Right atrium auricular region (tissue), 2 donors: ENCODE results near the gene FHDC1. TPM values are rescaled to one million over a fixed set of nuclear protein-coding genes. Genes with fewer than 3 reads are reported as not detected.

Experiments used
- DNase-seq: peaks from one replicate; pipeline ENCODE4 v3.0.0-alpha.2; 2019; ENCODE audit warnings: low spot score
- H3K27ac ChIP-seq, 2 donors: fragments of 200-600 bp; sonication (generic); 1 replicate in 1 of 2; 2 replicates in 1 of 2; pipeline ENCODE4 v1.5.1; 2016 to 2019
- H3K27me3 ChIP-seq, 2 donors: fragments of 200-600 bp; sonication (generic); one replicate each; pipeline versions ENCODE4 v1.5.1 to v1.6.0; 2017 to 2019
- H3K36me3 ChIP-seq: fragments of 200-600 bp; sonication (generic); one replicate; pipeline ENCODE4 v1.5.1; 2016
- H3K4me1 ChIP-seq, 2 donors: fragments of 200-600 bp; sonication (generic); one replicate each; pipeline versions ENCODE4 v1.5.1 to v1.6.0; 2017 to 2019
- H3K4me3 ChIP-seq, 2 donors: fragments of 200-600 bp; sonication (generic); 1 replicate in 1 of 2; 2 replicates in 1 of 2; pipeline ENCODE4 v1.5.1; 2017 to 2019; ENCODE audit warnings: mild to moderate bottlenecking in 1 of 2, moderate library complexity in 1 of 2
- H3K9me3 ChIP-seq, 2 donors: fragments of 200-600 bp; sonication (generic); one replicate each; pipeline ENCODE4 v1.5.1; 2019
- total RNA-seq, 2 donors: library from RNA; depleted of rRNA; stranded (reverse); fragments of >200 nt; gene quantifications; one replicate each; pipeline ENCODE4 v1.1.0, GENCODE V29; 2016
- TF ChIP-seq, protein P1 (sequence below), 2 donors: fragments of 200-600 bp; sonication (generic); IDR thresholded peaks; one replicate each; pipeline ENCODE4 v1.5.1; 2019; ENCODE audit warnings: antibody characterized with exemption in 2 of 2

The FHDC1 gene
- total RNA-seq, 2 donors from 2014 or later: 0.33 to 0.90 TPM

DNA sequence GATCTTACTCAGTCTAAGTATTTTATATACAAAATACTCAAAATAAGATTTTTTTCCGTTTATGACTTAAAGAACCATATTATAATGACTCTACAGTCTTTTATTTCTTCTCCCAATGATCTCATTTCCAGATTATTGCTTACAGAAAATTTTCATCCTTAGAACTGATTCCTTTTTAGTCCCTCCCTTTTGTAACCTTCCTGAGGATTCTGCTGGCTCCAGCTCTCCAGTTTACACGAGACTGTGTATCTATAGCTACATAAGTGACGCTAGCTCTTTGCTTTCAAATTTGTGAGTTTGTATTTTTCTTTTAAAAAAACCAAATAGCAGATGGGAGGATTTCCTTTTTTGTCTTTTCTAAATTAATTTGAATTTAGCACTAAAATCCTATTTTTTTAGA is 24.0 kb downstream of the FHDC1 start:
- TF ChIP-seq, protein P1, sequence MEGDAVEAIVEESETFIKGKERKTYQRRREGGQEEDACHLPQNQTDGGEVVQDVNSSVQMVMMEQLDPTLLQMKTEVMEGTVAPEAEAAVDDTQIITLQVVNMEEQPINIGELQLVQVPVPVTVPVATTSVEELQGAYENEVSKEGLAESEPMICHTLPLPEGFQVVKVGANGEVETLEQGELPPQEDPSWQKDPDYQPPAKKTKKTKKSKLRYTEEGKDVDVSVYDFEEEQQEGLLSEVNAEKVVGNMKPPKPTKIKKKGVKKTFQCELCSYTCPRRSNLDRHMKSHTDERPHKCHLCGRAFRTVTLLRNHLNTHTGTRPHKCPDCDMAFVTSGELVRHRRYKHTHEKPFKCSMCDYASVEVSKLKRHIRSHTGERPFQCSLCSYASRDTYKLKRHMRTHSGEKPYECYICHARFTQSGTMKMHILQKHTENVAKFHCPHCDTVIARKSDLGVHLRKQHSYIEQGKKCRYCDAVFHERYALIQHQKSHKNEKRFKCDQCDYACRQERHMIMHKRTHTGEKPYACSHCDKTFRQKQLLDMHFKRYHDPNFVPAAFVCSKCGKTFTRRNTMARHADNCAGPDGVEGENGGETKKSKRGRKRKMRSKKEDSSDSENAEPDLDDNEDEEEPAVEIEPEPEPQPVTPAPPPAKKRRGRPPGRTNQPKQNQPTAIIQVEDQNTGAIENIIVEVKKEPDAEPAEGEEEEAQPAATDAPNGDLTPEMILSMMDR (IDR thresholded peaks at IDR 0.05): no peak
- peaks cover 0 to 25% of the 10 kb centered on the region in 2 donors for H3K4me1 ChIP-seq
- H3K9me3 ChIP-seq: no peaks in the 10 kb centered on the region

DNA sequence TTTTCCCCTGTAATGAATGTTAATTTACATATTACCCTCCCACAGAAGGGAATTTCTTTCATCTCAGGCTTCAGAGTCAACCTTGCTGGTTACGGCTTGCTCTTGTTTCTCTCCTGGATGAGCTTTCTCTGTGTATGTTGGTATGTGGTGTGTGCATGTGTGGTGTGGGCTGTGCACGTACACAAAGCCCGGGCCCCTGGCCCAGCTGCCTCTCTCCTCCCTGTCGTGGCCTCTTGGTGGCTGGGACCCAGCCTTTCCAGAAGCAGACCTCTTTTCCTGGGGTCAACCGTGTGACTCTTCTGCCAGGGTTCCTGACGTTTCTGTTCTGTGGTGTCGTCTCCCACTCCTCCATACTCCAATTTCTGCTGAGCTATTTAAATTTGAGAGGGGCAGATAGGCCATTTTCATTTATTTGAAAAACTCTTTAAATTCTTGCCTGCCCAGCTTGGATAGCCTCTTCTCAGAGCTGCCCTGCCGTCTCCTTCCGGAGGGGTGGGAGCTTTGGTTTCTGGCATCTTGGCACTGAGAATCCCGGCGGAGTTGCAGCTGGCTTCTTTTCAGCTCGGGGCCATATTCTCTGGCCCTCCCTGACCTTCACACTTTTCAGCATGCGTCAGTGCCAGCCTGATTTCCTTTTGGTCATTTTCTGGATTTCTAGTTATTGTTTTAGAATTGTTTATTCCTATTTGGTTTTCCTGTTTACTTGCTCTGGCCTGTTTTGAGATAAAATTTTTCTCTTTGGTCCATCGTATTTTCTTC is 25.1 kb downstream of the FHDC1 start:
- Histone ChIP-seq H3K4me1 (peaks cover 0 to 25% of the 10 kb centered on the region in 2 donors), H3K9me3 (no peaks in the 10 kb centered on the region), H3K4me3 (no peak overlapping the region), H3K27me3 (no peaks in the 10 kb centered on the region), H3K36me3 (no peaks in the 10 kb centered on the region), H3K27ac (no peak overlapping the region)
- DNase-seq: no peak
- TF ChIP-seq, protein P1 (IDR thresholded peaks at IDR 0.05): no peak

More for the DNA sequence above, 24.0 kb downstream of the FHDC1 start:
- no peak overlapping the region for H3K4me3 ChIP-seq
- no peaks in the 10 kb centered on the region for H3K27me3 ChIP-seq
- no peak for DNase-seq
- no peaks in the 10 kb centered on the region for H3K36me3 ChIP-seq
- H3K27ac ChIP-seq: no peak overlapping the region

DNA sequence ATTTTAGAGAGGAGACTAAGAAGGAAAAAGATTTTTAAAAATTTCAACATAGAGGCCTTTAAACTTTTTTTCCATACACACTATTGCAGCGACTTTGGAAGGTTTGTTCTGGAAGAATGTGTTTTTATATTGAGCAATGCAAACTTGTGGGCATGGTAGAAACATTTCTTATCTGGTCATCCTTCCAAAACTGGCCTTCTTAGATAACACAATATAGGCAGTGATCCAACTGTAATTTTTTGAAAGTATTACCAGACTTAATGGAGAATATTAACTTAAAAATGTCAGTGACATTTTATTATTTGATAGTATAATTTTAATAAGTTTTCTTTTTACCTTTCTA is 25.6 kb downstream of the FHDC1 start:
- Histone ChIP-seq H3K4me3 (no peak overlapping the region), H3K9me3 (no peaks in the 10 kb centered on the region), H3K27me3 (no peaks in the 10 kb centered on the region), H3K36me3 (no peaks in the 10 kb centered on the region), H3K4me1 (peaks cover 0 to 19% of the 10 kb centered on the region in 2 donors), H3K27ac (no peak overlapping the region)
- DNase-seq: no peak
- TF ChIP-seq, protein P1 (IDR thresholded peaks at IDR 0.05): no peak

DNA sequence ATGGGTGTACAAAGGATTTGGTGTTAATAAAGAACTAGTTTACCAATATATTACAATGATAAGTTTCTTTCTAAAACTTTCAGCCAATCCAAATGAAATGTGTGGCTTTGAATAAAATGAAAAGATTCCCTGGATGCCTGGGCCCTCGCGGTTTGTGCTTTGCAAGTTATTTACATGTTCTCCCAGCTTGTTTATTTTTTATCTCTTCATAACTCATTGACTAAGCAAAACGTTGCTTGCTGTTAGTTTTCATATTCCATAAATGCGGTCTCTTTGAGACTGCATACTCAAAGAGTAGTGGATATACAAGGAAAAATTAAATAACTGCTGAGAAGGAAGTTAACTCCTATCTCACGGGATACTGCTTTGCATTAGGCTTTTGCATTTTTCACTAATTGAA is 26.0 kb downstream of the FHDC1 start:
- H3K27ac ChIP-seq: no peak overlapping the region
- TF ChIP-seq, protein P1 (IDR thresholded peaks at IDR 0.05): no peak
- peaks cover 0 to 15% of the 10 kb centered on the region in 2 donors for H3K4me1 ChIP-seq
- no peak overlapping the region for H3K4me3 ChIP-seq
- H3K9me3 ChIP-seq: no peaks in the 10 kb centered on the region
- DNase-seq: no peak
- no peaks in the 10 kb centered on the region for H3K36me3 ChIP-seq
- no peaks in the 10 kb centered on the region for H3K27me3 ChIP-seq

DNA sequence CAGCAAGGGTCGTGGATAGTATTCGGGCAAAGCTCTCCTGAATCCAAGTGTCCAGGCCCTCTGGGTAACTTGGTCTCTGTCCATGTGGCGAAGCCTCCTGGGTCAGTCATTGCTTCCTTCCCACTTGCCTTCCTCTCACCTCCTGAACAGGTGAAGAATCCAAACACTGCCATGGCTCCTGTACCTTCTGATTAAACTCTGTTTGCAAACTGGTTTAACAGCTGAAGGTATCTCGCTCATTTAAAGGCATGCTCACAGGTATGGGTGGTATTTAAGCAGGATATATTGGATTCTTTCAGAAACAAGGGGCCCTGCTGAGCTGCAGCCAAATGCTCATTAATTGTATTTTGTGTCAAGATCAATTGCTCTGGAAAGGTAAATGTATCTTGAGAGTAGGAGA is 28.2 kb downstream of the FHDC1 start:
- H3K36me3 ChIP-seq: no peaks in the 10 kb centered on the region
- no peak for DNase-seq
- H3K4me1 ChIP-seq: no peaks in the 10 kb centered on the region
- no peaks in the 10 kb centered on the region for H3K27me3 ChIP-seq
- no peaks in the 10 kb centered on the region for H3K9me3 ChIP-seq
- no peak overlapping the region for H3K4me3 ChIP-seq
- H3K27ac ChIP-seq: no peak overlapping the region
- TF ChIP-seq, protein P1 (IDR thresholded peaks at IDR 0.05): no peak

DNA sequence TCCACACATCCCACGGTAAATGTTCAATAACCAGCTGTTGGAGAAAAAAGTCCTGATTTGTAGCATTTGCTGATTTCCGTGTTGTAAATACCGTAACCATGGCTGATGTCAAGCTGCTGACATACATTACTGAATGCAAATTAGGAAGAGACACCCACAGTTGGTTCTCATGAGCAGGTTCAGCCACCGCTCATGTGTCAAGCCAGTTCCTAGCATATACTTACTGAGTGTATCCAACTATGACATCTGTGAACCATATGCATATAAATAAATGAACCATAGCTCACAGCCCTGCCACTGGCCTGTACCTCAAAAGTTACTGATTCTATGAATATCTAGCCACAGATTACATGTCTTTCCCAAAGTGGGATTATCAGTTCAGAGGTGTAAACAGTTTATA is 29.5 kb downstream of the FHDC1 start:
- H3K27ac ChIP-seq: no peak overlapping the region
- no peaks in the 10 kb centered on the region for H3K36me3 ChIP-seq
- TF ChIP-seq, protein P1 (IDR thresholded peaks at IDR 0.05): no peak
- no peaks in the 10 kb centered on the region for H3K4me1 ChIP-seq
- H3K4me3 ChIP-seq: no peak overlapping the region
- no peaks in the 10 kb centered on the region for H3K27me3 ChIP-seq
- DNase-seq: no peak
- no peaks in the 10 kb centered on the region for H3K9me3 ChIP-seq
